ENCODE results near the gene GGN. TPM values are rescaled to one million over a fixed set of nuclear protein-coding genes. Genes with fewer than 3 reads are reported as not detected.

The GGN gene
- total and polyA plus RNA-seq, 2 of the 13 experiments (the other 11 are each of a cell fraction or from before 2014, with no cell fraction given), result not detected

GRCh38 chr19:38369584-38369983, 18.2 kb downstream of the GGN start (continued):
- TF ChIP-seq, protein P1, sequence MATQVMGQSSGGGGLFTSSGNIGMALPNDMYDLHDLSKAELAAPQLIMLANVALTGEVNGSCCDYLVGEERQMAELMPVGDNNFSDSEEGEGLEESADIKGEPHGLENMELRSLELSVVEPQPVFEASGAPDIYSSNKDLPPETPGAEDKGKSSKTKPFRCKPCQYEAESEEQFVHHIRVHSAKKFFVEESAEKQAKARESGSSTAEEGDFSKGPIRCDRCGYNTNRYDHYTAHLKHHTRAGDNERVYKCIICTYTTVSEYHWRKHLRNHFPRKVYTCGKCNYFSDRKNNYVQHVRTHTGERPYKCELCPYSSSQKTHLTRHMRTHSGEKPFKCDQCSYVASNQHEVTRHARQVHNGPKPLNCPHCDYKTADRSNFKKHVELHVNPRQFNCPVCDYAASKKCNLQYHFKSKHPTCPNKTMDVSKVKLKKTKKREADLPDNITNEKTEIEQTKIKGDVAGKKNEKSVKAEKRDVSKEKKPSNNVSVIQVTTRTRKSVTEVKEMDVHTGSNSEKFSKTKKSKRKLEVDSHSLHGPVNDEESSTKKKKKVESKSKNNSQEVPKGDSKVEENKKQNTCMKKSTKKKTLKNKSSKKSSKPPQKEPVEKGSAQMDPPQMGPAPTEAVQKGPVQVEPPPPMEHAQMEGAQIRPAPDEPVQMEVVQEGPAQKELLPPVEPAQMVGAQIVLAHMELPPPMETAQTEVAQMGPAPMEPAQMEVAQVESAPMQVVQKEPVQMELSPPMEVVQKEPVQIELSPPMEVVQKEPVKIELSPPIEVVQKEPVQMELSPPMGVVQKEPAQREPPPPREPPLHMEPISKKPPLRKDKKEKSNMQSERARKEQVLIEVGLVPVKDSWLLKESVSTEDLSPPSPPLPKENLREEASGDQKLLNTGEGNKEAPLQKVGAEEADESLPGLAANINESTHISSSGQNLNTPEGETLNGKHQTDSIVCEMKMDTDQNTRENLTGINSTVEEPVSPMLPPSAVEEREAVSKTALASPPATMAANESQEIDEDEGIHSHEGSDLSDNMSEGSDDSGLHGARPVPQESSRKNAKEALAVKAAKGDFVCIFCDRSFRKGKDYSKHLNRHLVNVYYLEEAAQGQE (IDR thresholded peaks at IDR 0.05; ENCODE audit: borderline replicate concordance in 1 of 2, low read depth in 1 of 2, low read length in 2 of 2), result no peak
- no peak for TF ChIP-seq ZNF512 (CRISPR knock-in tag; IDR thresholded peaks at IDR 0.05)
- no peak for TF ChIP-seq TBL1XR1 (IDR thresholded peaks at IDR 0.05; ENCODE audit: borderline replicate concordance, low read length, partially characterized antibody)
- TF ChIP-seq IKZF1 (IDR thresholded peaks at IDR 0.05), result no peak
- no peak for TF ChIP-seq SMARCE1 (IDR thresholded peaks at IDR 0.05; ENCODE audit: borderline replicate concordance)
- TF ChIP-seq TEF (CRISPR knock-in tag; IDR thresholded peaks at IDR 0.05), result no peak
- no peak for TF ChIP-seq ZKSCAN8 (CRISPR knock-in tag; IDR thresholded peaks at IDR 0.05; ENCODE audit: borderline replicate concordance)
- no peak for TF ChIP-seq SOX13 (IDR thresholded peaks at IDR 0.05)
- no peak for TF ChIP-seq SOX13 (CRISPR knock-in tag; conservative IDR thresholded peaks at IDR 0.05 in 1 of 2, IDR thresholded peaks at IDR 0.05 in 1 of 2)
- no peak for TF ChIP-seq ZMYM4 (CRISPR knock-in tag; IDR thresholded peaks at IDR 0.05)
- no peak for TF ChIP-seq NFE2L1 (CRISPR knock-in tag; IDR thresholded peaks at IDR 0.05; ENCODE audit: borderline replicate concordance)
- TF ChIP-seq EEA1 (CRISPR knock-in tag; IDR thresholded peaks at IDR 0.05; ENCODE audit: borderline replicate concordance), result no peak
